GM12801 (cell line): ENCODE data around the gene FGFR3.

Experiments used
- CTCF ChIP-seq: IDR thresholded peaks from one replicate; pipeline ENCODE4 v1.5.1; 2011; ENCODE audit warnings: control low read depth; ENCODE audit not compliant: insufficient read length; ENCODE audit errors: extremely low read depth

FGFR3 gene

GRCh38 chr4:1786544-1787362 is 6.3 kb upstream of the FGFR3 start:
- no peak for TF ChIP-seq CTCF

- no peak for TF ChIP-seq CTCF
These were observed 5.5 kb upstream of the FGFR3 start for GRCh38 chr4:1787411-1788077.

DNA sequence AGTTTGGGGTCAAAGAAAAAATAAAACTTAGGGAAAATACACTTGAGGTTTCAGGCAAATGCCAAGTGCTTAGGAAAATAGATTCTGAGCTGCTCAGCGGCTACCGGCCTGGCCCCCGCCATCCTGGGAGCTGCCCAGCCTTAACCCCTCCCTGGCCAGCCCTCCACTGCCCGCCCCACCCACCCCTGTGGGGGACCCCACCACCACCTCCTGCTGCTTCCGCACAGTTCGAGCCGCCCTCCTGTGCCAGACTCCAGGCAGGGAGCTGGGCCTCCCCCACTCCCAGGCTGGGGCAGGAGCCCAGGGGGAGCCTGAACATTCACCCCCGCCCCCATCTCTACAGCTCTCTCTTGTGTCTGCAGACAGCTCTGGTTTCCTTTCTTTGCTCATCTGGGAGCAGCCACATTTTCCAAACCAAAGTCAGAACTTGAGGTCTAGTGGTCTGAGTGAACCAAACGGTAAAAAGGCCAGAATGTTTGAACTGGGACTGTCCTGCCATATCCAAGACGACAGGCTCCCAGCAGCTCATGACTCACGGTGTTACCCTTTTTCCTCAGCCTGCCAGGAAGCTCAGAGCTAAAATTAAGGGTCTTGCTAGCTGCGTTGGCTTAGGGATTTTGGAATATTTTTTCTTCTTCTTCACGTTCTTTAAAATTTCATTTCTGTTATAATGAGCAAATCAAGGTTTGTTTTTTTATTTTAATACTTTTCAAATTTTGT is 4.7 kb upstream of the FGFR3 start:
- TF ChIP-seq CTCF = no peak

DNA sequence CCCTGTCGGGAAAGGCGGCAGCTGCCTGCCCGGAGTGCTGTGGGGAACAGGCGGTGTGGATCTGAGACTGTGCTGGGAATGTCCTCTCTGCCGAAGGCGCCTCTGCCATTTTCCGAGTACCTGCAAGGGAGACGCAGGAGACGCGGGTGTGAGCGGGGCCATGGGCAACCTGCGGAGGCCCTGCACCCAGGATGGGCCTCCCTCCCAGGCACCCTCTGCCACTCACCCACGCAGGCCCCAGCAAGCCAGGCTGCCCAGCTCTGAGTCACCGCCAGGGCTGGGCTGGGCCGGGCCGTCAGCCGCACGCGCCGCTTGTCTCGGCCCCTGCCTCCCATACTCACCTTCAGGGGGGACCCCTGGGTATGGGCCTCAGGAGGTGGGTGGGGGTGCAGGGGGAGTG is 3.5 kb upstream of the FGFR3 start:
- TF ChIP-seq CTCF = no peak

- no peak for TF ChIP-seq CTCF
These were observed 3.1 kb upstream of the FGFR3 start for GRCh38 chr4:1790005-1790404.

GRCh38 chr4:1792158-1792831 is 798 bp upstream of the FGFR3 start:
- no peak for TF ChIP-seq CTCF

DNA sequence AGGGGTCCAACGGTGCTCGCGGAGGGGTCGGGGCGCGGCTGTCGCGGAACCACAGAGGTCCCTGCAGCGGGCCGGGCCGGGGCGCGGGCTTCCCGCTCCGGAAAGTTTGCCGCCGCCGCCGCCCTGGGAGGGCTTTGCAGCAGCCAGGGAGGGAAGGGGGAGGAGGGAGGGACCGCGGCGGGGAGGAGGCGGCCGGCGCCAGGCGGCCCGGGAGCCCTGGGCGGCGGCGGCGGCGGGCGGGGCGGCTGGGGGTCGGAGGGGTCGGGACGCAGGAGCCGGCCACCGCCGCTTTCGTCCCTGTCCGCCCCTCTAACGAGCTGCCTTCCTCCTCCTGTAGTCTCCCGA is 375 bp downstream of the FGFR3 start:
- TF ChIP-seq CTCF = no peak
